GM23338 (cell line): ENCODE data around the gene PPP2R5D. TPM values are rescaled to one million over a fixed set of nuclear protein-coding genes. Genes with fewer than 3 reads are reported as not detected.

Source experiments
- ATAC-seq: fragments of 200-7000 bp; cut with Tn5 transposase; 3 replicates; pipeline ENCODE4 v1.9.1; 2020
- DNase-seq: peaks from one replicate; pipeline ENCODE4 v3.0.0-alpha.2; 2015; ENCODE audit warnings: low spot score
- H2AFZ ChIP-seq: fragments of 200-600 bp; sonication (generic); 2 replicates; pipeline ENCODE4 v1.8.0; 2016; ENCODE audit warnings: antibody characterized with exemption, mild to moderate bottlenecking, moderate library complexity
- H3F3A ChIP-seq: fragments of 200-600 bp; sonication (generic); replicated peaks from 2 replicates; pipeline ENCODE4 v1.8.0; 2017; ENCODE audit warnings: antibody characterized with exemption, mixed run types, low read depth
- H3K27ac ChIP-seq: fragments of 200-600 bp; sonication (generic); 2 replicates; pipeline ENCODE4 v1.6.1; 2016; ENCODE audit warnings: low read depth
- H3K27me3 ChIP-seq: fragments of 200-600 bp; sonication (generic); 2 replicates; pipeline ENCODE4 v1.8.0; 2016; ENCODE audit warnings: mild to moderate bottlenecking, mixed run types, moderate library complexity; ENCODE audit not compliant: insufficient read depth
- H3K36me3 ChIP-seq: fragments of 200-600 bp; sonication (generic); 2 replicates; pipeline ENCODE4 v1.8.0; 2016; ENCODE audit warnings: mild to moderate bottlenecking; ENCODE audit not compliant: insufficient read depth
- H3K4me1 ChIP-seq: fragments of 200-600 bp; sonication (generic); 2 replicates; pipeline ENCODE4 v1.8.0; 2016; ENCODE audit warnings: mild to moderate bottlenecking, moderate library complexity; ENCODE audit not compliant: insufficient read depth
- H3K4me2 ChIP-seq: fragments of 200-600 bp; sonication (generic); 2 replicates; pipeline ENCODE4 v1.7.1; 2017; ENCODE audit warnings: mixed run types
- H3K4me3 ChIP-seq: fragments of 200-600 bp; sonication (generic); 2 replicates; pipeline ENCODE4 v1.6.1; 2016; ENCODE audit warnings: mixed run types
- H3K79me2 ChIP-seq: fragments of 200-600 bp; sonication (generic); replicated peaks from 2 replicates; pipeline ENCODE4 v1.8.0; 2017; ENCODE audit warnings: mild to moderate bottlenecking; ENCODE audit not compliant: insufficient read depth
- H3K9me2 ChIP-seq: fragments of 200-600 bp; sonication (generic); 2 replicates; pipeline ENCODE4 v1.8.0; 2017; ENCODE audit not compliant: insufficient read depth
- H4K20me1 ChIP-seq: fragments of 200-600 bp; sonication (generic); replicated peaks from 2 replicates; pipeline ENCODE4 v1.8.0; 2017; ENCODE audit warnings: mild to moderate bottlenecking; ENCODE audit not compliant: insufficient read depth
- H3K27ac Mint-ChIP-seq: 2 replicates; pipeline ENCODE4 v1.8.0; 2020; ENCODE audit warnings: inconsistent platforms, mild to moderate bottlenecking, moderate library complexity, mixed read lengths
- H3K27me3 Mint-ChIP-seq: 3 replicates; pipeline ENCODE4 v1.8.0; 2022; ENCODE audit warnings: low read depth, mild to moderate bottlenecking, moderate library complexity, mixed read lengths, inconsistent platforms; ENCODE audit not compliant: insufficient read depth, poor library complexity
- H3K36me3 Mint-ChIP-seq: 3 replicates; pipeline ENCODE4 v1.8.0; 2021; ENCODE audit warnings: low read depth, mild to moderate bottlenecking, inconsistent platforms, moderate library complexity, mixed read lengths
- H3K4me1 Mint-ChIP-seq: 3 replicates; pipeline ENCODE4 v1.8.0; 2020; ENCODE audit warnings: mild to moderate bottlenecking, inconsistent platforms, mixed read lengths
- H3K4me3 Mint-ChIP-seq: 3 replicates; pipeline ENCODE4 v1.8.0; 2021; ENCODE audit warnings: moderate library complexity, mild to moderate bottlenecking, inconsistent platforms, mixed read lengths
- H3K9me3 Mint-ChIP-seq: 3 replicates; pipeline ENCODE4 v1.8.0; 2020; ENCODE audit warnings: moderate library complexity, mild to moderate bottlenecking, inconsistent platforms, mixed read lengths
- CREB1 ChIP-seq: fragments of 250-450 bp; sonication (Bioruptor Pico); IDR thresholded peaks from 2 replicates; pipeline ENCODE4 v1.5.0; 2020; ENCODE audit warnings: low read depth, mild to moderate bottlenecking, moderate library complexity
- STAT1 ChIP-seq: IDR thresholded peaks from one replicate; pipeline ENCODE4 v1.6.1; 2016; ENCODE audit warnings: antibody characterized with exemption; ENCODE audit not compliant: unreplicated experiment
- polyA plus RNA-seq: library from polyadenylated mRNA; unstranded; fragments of >200 nt; fragmentation: Nextera tagmentation; extraction: Ambion mirVana; gene quantifications from 2 replicates; pipeline ENCODE4 v1.2.1, GENCODE V29; 2016
- total RNA-seq: library from RNA; depleted of rRNA; stranded (reverse); fragments of >200 nt; shearing (Covaris generic); gene quantifications from 2 replicates; pipeline ENCODE4 v1.2.3, GENCODE V29; 2014
- TF ChIP-seq, protein P1 (sequence below), 2 experiments: fragments of 200-600 bp in 1 of 2; sonication (generic) in 1 of 2; conservative IDR thresholded peaks; 2 replicates each; pipeline versions ENCODE4 v1.5.1 to v1.6.1; 2016 to 2017; ENCODE audit warnings: antibody characterized with exemption in 2 of 2, low read depth in 2 of 2, mild to moderate bottlenecking in 2 of 2, moderate library complexity in 1 of 2
- TF ChIP-seq, protein P2 (sequence below): fragments of 250-450 bp; sonication (Bioruptor Pico); IDR thresholded peaks from 2 replicates; pipeline ENCODE4 v1.5.0; 2020; ENCODE audit warnings: mild to moderate bottlenecking, moderate library complexity

PPP2R5D gene
- total and polyA plus RNA-seq, 2 experiments from 2014 or later, result 20.0 to 55.3 TPM

DNA sequence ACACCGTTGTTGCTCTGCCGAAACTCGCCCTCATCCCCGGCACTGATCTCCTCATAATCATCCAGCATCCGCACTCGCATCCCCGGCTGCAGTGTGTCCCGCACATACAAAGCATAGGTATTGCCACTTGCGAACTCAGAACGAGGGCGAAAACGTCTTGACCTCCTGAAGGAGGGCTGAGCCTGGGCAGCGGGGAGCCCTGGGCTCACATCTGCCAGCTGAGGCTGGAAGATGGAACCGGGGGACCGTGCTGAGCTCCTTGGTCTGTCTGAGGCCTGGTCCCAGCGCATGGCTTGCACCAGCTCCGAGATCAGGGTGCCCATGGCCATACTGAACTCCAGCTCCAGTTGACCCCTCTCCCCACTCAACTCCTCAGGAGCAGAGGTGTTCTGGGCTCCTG is 66.6 kb downstream of the PPP2R5D start:
- no peaks in the 10 kb centered on the region for H4K20me1 ChIP-seq
- peaks cover 8% of the 10 kb centered on the region for H3K4me1 ChIP-seq
- Mint-ChIP-seq H3K36me3 (peaks cover 40% of the 10 kb centered on the region), H3K4me3 (no peak overlapping the region; the same call in 2 of the 3 replicates), H3K4me1 (peaks cover 34% of the 10 kb centered on the region), H3K27me3 (peaks cover 10% of the 10 kb centered on the region), H3K9me3 (no peaks in the 10 kb centered on the region; the same call in 2 of the 3 replicates), H3K27ac (no peak overlapping the region; the same call in 1 of the 2 replicates)
- peaks cover 13% of the 10 kb centered on the region; the same call in 1 of the 2 replicates for H3F3A ChIP-seq
- no peak overlapping the region for H3K4me3 ChIP-seq
- no peak for DNase-seq
- H3K27me3 ChIP-seq, result no peaks in the 10 kb centered on the region
- H3K79me2 ChIP-seq, result no peaks in the 10 kb centered on the region; the same call in 1 of the 2 replicates
- H3K9me2 ChIP-seq, result no peaks in the 10 kb centered on the region
- TF ChIP-seq, protein P1, sequence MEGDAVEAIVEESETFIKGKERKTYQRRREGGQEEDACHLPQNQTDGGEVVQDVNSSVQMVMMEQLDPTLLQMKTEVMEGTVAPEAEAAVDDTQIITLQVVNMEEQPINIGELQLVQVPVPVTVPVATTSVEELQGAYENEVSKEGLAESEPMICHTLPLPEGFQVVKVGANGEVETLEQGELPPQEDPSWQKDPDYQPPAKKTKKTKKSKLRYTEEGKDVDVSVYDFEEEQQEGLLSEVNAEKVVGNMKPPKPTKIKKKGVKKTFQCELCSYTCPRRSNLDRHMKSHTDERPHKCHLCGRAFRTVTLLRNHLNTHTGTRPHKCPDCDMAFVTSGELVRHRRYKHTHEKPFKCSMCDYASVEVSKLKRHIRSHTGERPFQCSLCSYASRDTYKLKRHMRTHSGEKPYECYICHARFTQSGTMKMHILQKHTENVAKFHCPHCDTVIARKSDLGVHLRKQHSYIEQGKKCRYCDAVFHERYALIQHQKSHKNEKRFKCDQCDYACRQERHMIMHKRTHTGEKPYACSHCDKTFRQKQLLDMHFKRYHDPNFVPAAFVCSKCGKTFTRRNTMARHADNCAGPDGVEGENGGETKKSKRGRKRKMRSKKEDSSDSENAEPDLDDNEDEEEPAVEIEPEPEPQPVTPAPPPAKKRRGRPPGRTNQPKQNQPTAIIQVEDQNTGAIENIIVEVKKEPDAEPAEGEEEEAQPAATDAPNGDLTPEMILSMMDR (conservative IDR thresholded peaks at IDR 0.05; ENCODE audit: low read depth in 2 of 2), result no peak
- no peak for TF ChIP-seq STAT1
- TF ChIP-seq CREB1, result no peak
- TF ChIP-seq, protein P2, sequence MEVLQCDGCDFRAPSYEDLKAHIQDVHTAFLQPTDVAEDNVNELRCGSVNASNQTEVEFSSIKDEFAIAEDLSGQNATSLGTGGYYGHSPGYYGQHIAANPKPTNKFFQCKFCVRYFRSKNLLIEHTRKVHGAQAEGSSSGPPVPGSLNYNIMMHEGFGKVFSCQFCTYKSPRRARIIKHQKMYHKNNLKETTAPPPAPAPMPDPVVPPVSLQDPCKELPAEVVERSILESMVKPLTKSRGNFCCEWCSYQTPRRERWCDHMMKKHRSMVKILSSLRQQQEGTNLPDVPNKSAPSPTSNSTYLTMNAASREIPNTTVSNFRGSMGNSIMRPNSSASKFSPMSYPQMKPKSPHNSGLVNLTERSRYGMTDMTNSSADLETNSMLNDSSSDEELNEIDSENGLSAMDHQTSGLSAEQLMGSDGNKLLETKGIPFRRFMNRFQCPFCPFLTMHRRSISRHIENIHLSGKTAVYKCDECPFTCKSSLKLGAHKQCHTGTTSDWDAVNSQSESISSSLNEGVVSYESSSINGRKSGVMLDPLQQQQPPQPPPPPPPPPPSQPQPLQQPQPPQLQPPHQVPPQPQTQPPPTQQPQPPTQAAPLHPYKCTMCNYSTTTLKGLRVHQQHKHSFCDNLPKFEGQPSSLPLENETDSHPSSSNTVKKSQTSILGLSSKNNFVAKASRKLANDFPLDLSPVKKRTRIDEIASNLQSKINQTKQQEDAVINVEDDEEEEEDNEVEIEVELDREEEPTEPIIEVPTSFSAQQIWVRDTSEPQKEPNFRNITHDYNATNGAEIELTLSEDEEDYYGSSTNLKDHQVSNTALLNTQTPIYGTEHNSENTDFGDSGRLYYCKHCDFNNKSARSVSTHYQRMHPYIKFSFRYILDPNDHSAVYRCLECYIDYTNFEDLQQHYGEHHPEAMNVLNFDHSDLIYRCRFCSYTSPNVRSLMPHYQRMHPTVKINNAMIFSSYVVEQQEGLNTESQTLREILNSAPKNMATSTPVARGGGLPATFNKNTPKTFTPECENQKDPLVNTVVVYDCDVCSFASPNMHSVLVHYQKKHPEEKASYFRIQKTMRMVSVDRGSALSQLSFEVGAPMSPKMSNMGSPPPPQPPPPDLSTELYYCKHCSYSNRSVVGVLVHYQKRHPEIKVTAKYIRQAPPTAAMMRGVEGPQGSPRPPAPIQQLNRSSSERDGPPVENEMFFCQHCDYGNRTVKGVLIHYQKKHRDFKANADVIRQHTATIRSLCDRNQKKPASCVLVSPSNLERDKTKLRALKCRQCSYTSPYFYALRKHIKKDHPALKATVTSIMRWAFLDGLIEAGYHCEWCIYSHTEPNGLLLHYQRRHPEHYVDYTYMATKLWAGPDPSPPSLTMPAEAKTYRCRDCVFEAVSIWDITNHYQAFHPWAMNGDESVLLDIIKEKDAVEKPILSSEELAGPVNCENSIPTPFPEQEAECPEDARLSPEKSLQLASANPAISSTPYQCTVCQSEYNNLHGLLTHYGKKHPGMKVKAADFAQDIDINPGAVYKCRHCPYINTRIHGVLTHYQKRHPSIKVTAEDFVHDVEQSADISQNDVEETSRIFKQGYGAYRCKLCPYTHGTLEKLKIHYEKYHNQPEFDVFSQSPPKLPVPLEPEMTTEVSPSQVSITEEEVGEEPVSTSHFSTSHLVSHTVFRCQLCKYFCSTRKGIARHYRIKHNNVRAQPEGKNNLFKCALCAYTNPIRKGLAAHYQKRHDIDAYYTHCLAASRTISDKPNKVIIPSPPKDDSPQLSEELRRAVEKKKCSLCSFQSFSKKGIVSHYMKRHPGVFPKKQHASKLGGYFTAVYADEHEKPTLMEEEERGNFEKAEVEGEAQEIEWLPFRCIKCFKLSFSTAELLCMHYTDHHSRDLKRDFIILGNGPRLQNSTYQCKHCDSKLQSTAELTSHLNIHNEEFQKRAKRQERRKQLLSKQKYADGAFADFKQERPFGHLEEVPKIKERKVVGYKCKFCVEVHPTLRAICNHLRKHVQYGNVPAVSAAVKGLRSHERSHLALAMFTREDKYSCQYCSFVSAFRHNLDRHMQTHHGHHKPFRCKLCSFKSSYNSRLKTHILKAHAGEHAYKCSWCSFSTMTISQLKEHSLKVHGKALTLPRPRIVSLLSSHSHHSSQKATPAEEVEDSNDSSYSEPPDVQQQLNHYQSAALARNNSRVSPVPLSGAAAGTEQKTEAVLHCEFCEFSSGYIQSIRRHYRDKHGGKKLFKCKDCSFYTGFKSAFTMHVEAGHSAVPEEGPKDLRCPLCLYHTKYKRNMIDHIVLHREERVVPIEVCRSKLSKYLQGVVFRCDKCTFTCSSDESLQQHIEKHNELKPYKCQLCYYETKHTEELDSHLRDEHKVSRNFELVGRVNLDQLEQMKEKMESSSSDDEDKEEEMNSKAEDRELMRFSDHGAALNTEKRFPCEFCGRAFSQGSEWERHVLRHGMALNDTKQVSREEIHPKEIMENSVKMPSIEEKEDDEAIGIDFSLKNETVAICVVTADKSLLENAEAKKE, result no peak
- no peak for ATAC-seq
- H3K4me2 ChIP-seq, result no peak overlapping the region
- no peak overlapping the region for H2AFZ ChIP-seq
- no peaks in the 10 kb centered on the region for H3K36me3 ChIP-seq
- H3K27ac ChIP-seq, result no peak overlapping the region
